Keratinocyte (primary cell): ENCODE measurements around the gene SOX30. TPM values are rescaled to one million over a fixed set of nuclear protein-coding genes. Genes with fewer than 3 reads are reported as not detected.

Experiments
- DNase-seq: peaks from one replicate; pipeline ENCODE4 v3.0.0-alpha.2; 2011; ENCODE audit warnings: low read depth, missing footprints, low spot score
- FAIRE-seq: peaks from 2 replicates; lab custom pipeline; 2011; peaks lifted over from hg19 to GRCh38; lab: Jason Lieb, UNC
- H2AFZ ChIP-seq: 2 replicates; pipeline ENCODE4 v1.6.0; 2012; ENCODE audit warnings: low read length, control low read depth, inconsistent platforms; ENCODE audit not compliant: control insufficient read depth
- H3K27ac ChIP-seq: 2 replicates; pipeline ENCODE4 v1.5.1; 2011; ENCODE audit warnings: low read length; ENCODE audit not compliant: control insufficient read depth, insufficient read depth
- H3K27me3 ChIP-seq: 3 replicates; pipeline ENCODE4 v1.6.0; 2011; ENCODE audit warnings: low read length; ENCODE audit not compliant: control insufficient read depth, insufficient read depth; ENCODE audit errors: extremely low read depth
- H3K36me3 ChIP-seq, 2 experiments: 2 replicates in 1 of 2; 3 replicates in 1 of 2; pipeline ENCODE4 v1.5.1; 2011; ENCODE audit warnings: low read length in 2 of 2, mild to moderate bottlenecking in 1 of 2; ENCODE audit not compliant: control insufficient read depth in 2 of 2, insufficient read depth in 2 of 2; ENCODE audit errors: extremely low read depth in 1 of 2
- H3K4me1 ChIP-seq: 3 replicates; pipeline ENCODE4 v1.5.1; 2011; ENCODE audit warnings: low read length; ENCODE audit not compliant: control insufficient read depth, insufficient read depth; ENCODE audit errors: extremely low read depth
- H3K4me2 ChIP-seq: 3 replicates; pipeline ENCODE4 v1.6.0; 2011; ENCODE audit warnings: low read depth, low read length; ENCODE audit not compliant: control insufficient read depth, insufficient read depth; ENCODE audit errors: extremely low read depth
- H3K4me3 ChIP-seq, 3 experiments: fragments of 200-600 bp in 1 of 3; sonication (generic) in 1 of 3; 2 replicates in 2 of 3; 3 replicates in 1 of 3; pipeline ENCODE4 v1.5.1; 2011 to 2016; ENCODE audit warnings: low read length in 3 of 3, mild to moderate bottlenecking in 3 of 3, control low read depth in 2 of 3, inconsistent platforms in 1 of 3, low read depth in 1 of 3, mixed read lengths in 1 of 3, mixed run types in 1 of 3, moderate library complexity in 1 of 3; ENCODE audit not compliant: control insufficient read depth in 2 of 3, insufficient read depth in 2 of 3; ENCODE audit errors: extremely low read depth in 1 of 3
- H3K79me2 ChIP-seq: 2 replicates; pipeline ENCODE4 v1.6.0; 2012; ENCODE audit warnings: low read length; ENCODE audit not compliant: control insufficient read depth, insufficient read depth
- H3K9ac ChIP-seq: 3 replicates; pipeline ENCODE4 v1.6.0; 2011; ENCODE audit warnings: low read length; ENCODE audit not compliant: control insufficient read depth, insufficient read depth; ENCODE audit errors: extremely low read depth
- H3K9me1 ChIP-seq: 3 replicates; pipeline ENCODE4 v1.6.0; 2011; ENCODE audit warnings: low read length; ENCODE audit not compliant: control insufficient read depth, insufficient read depth; ENCODE audit errors: extremely low read depth
- H3K9me3 ChIP-seq: 2 replicates; pipeline ENCODE4 v1.5.1; 2012; ENCODE audit warnings: low read depth, low read length; ENCODE audit not compliant: control insufficient read depth
- H4K20me1 ChIP-seq: 3 replicates; pipeline ENCODE4 v1.6.0; 2011; ENCODE audit warnings: low read length; ENCODE audit not compliant: control insufficient read depth, insufficient read depth; ENCODE audit errors: extremely low read depth
- CTCF ChIP-seq, 3 experiments: IDR thresholded peaks in 1 of 3; conservative IDR thresholded peaks in 1 of 3; optimal IDR thresholded peaks in 1 of 3; 2 replicates in 2 of 3; 3 replicates in 1 of 3; pipeline versions ENCODE3 to v1.5.1; 2011; ENCODE audit warnings: low read length in 3 of 3, mild to moderate bottlenecking in 3 of 3, moderate library complexity in 2 of 3, control low read depth in 1 of 3, inconsistent platforms in 1 of 3; ENCODE audit not compliant: insufficient read depth in 2 of 3; ENCODE audit errors: extremely low read depth in 1 of 3
- EZH2 ChIP-seq: IDR thresholded peaks from one replicate; pipeline ENCODE4 v1.6.1; 2012; ENCODE audit warnings: inconsistent platforms, mild to moderate bottlenecking, low read length, moderate library complexity
- dilution Hi-C: fragments of 300-500 bp; cut with MboI; formaldehyde crosslinking; loops from one replicate; pipeline ENCODE4 v1.7.0; 2020; ENCODE audit warnings: low sequenced_read_pairs; ENCODE audit not compliant: extremely low pct_ligation_motif_present
- polyA plus RNA-seq, 5 experiments: library from polyadenylated mRNA; depleted of rRNA in 3 of 5; stranded (reverse) in 3 of 5; stranded (forward) in 1 of 5; unstranded in 1 of 5; fragments of >200 nt; gene quantifications; 1 replicate in 1 of 5; 2 replicates in 3 of 5; 3 replicates in 1 of 5; pipeline versions ENCODE4 v1.2.1 to v1.2.3, GENCODE V29; 2011 to 2012; ENCODE audit warnings: missing spikeins in 2 of 5, low read depth in 1 of 5, low replicate concordance in 1 of 5
- small RNA-seq, 3 experiments: library from RNA; depleted of rRNA; stranded (forward); fragments of <200 nt; gene quantifications; one replicate each; pipeline ENCODE3, GENCODE V24; 2012; ENCODE audit warnings: low read depth in 3 of 3, low replicate concordance in 1 of 3; ENCODE audit not compliant: insufficient read length in 3 of 3

SOX30 gene
- polyA plus RNA-seq, 1 donor (not counting 4 experiments of a cell fraction or from before 2014, with no cell fraction given): 0.05 TPM

- H3K9ac ChIP-seq: no peak overlapping the region
These were observed 75.6 kb downstream of the SOX30 start for GRCh38 chr5:157576678-157577077.

More at GRCh38 chr5:157576678-157577077, 75.6 kb downstream of the SOX30 start:
- peaks cover 11% of the 10 kb centered on the region for H3K4me1 ChIP-seq
- H3K9me3 ChIP-seq: no peaks in the 10 kb centered on the region
- dilution Hi-C loops: no loop called here
- no peak overlapping the region for H3K27ac ChIP-seq
- DNase-seq: no peak
- no peak overlapping the region for H2AFZ ChIP-seq
- H3K36me3 ChIP-seq: no peaks in the 10 kb centered on the region
- no peak overlapping the region for H3K4me2 ChIP-seq
- H3K79me2 ChIP-seq: peaks cover 30% of the 10 kb centered on the region
- no peak overlapping the region for H3K4me3 ChIP-seq
- no peaks in the 10 kb centered on the region for H4K20me1 ChIP-seq
- peaks cover 15% of the 10 kb centered on the region for H3K27me3 ChIP-seq
- TF ChIP-seq CTCF (optimal IDR thresholded peaks at IDR 0.05 in 1 of 3, IDR thresholded peaks at IDR 0.05 in 1 of 3, conservative IDR thresholded peaks at IDR 0.05 in 1 of 3; ENCODE audit: extremely low read depth in 1 of 3, insufficient read depth in 2 of 3, low read length in 3 of 3): no peak
- TF ChIP-seq EZH2: no peak
- H3K9me1 ChIP-seq: no peaks in the 10 kb centered on the region
- FAIRE-seq: no peak

Small RNAs within 50 kb of the gene (small RNA-seq; reads per million reads assigned to genes)
- 0 reads per million in 3 experiments for gene RNU6-390P

Other genes with a start within 250 kb of the SOX30 start
- 8.2 to 12.6 TPM (median 10.3 TPM) in 3 replicates for gene NIPAL4, start 192.2 kb downstream of the SOX30 start, polyA plus RNA-seq
- gene ADAM19, start 76.7 kb downstream of the SOX30 start, polyA plus RNA-seq: 19.7 to 90.3 TPM (median 22.7 TPM) in 3 replicates
- gene C5orf52, start 19.1 kb upstream of the SOX30 start, polyA plus RNA-seq: not detected in 3 replicates
- gene THG1L, start 79.0 kb upstream of the SOX30 start, polyA plus RNA-seq: 15.9 to 23.4 TPM (median 18.4 TPM) in 3 replicates
- 2.1 to 2.7 TPM (median 2.3 TPM) in 3 replicates for gene LSM11, start 91.3 kb upstream of the SOX30 start, polyA plus RNA-seq
- gene CLINT1, start 206.7 kb upstream of the SOX30 start, polyA plus RNA-seq: 105 to 143 TPM (median 112 TPM) in 3 replicates